GM21737 (cell line): ENCODE data around the gene ZNF804A.
"Not testable (repeated sequence)": the region's sequence is repeated elsewhere in the genome, so short reads cannot be mapped to it uniquely, and the experiment has no call there.

Experiments
- ATAC-seq: cut with Tn5 transposase; IDR thresholded peaks from one replicate; pipeline ENCODE4 v1.9.1; 2021; ENCODE audit warnings: mild to moderate bottlenecking, moderate library complexity; ENCODE audit not compliant: unreplicated experiment

ZNF804A gene

GRCh38 chr2:184696644-184697043 is 98.3 kb downstream of the ZNF804A start:
- no peak for ATAC-seq

- no peak for ATAC-seq
These were observed 100.1 kb downstream of the ZNF804A start for GRCh38 chr2:184698476-184698875.

GRCh38 chr2:184721881-184722280 is 123.6 kb downstream of the ZNF804A start:
- ATAC-seq: no peak

- no peak for ATAC-seq
These were observed 129.5 kb downstream of the ZNF804A start for GRCh38 chr2:184727813-184728212.

- no peak for ATAC-seq
These were observed 130.1 kb downstream of the ZNF804A start for GRCh38 chr2:184728411-184728810.

GRCh38 chr2:184729581-184729980 is 131.3 kb downstream of the ZNF804A start:
- ATAC-seq: no peak

- ATAC-seq: no peak
These were observed 132.0 kb downstream of the ZNF804A start for GRCh38 chr2:184730288-184730687.

- no peak for ATAC-seq
These were observed 136.0 kb downstream of the ZNF804A start for GRCh38 chr2:184734338-184734737.

GRCh38 chr2:184735611-184736010 is 137.3 kb downstream of the ZNF804A start:
- ATAC-seq: no peak

- no peak for ATAC-seq
These were observed 144.8 kb downstream of the ZNF804A start for GRCh38 chr2:184743096-184743495.

- no peak for ATAC-seq
These were observed 157.8 kb downstream of the ZNF804A start for GRCh38 chr2:184756161-184756560.

GRCh38 chr2:184756885-184757284 is 158.6 kb downstream of the ZNF804A start:
- no peak for ATAC-seq

GRCh38 chr2:184759557-184760255 is 161.4 kb downstream of the ZNF804A start:
- ATAC-seq: not testable (repeated sequence)

- no peak for ATAC-seq
These were observed 162.6 kb downstream of the ZNF804A start for GRCh38 chr2:184760931-184761330.

GRCh38 chr2:184765112-184765895 is 167.0 kb downstream of the ZNF804A start:
- ATAC-seq: no peak

GRCh38 chr2:184767059-184767458 is 168.7 kb downstream of the ZNF804A start:
- no peak for ATAC-seq

- no peak for ATAC-seq
These were observed 170.7 kb downstream of the ZNF804A start for GRCh38 chr2:184769023-184769422.

GRCh38 chr2:184769686-184770085 is 171.4 kb downstream of the ZNF804A start:
- ATAC-seq: no peak

GRCh38 chr2:184779777-184780176 is 181.4 kb downstream of the ZNF804A start:
- ATAC-seq: no peak

GRCh38 chr2:184780384-184780783 is 182.1 kb downstream of the ZNF804A start:
- no peak for ATAC-seq

- no peak for ATAC-seq
These were observed 182.6 kb downstream of the ZNF804A start for GRCh38 chr2:184780944-184781343.

- ATAC-seq: no peak
These were observed 185.2 kb downstream of the ZNF804A start for GRCh38 chr2:184783576-184783975.
